GM18951 (cell line): ENCODE measurements around the gene H1-8.

Experiments
- POLR2A ChIP-seq: IDR thresholded peaks from 4 replicates; pipeline ENCODE4 v1.6.1; 2011; ENCODE audit warnings: mild to moderate bottlenecking; ENCODE audit not compliant: insufficient read length, insufficient read depth; ENCODE audit errors: extremely low read depth
- in situ Hi-C: fragments of 300-500 bp; cut with MboI; formaldehyde crosslinking; loops from one replicate; pipeline ENCODE4 v1.12.0; 2022; ENCODE audit warnings: low sequenced_read_pairs, mixed read lengths, inconsistent platforms; ENCODE audit not compliant: unreplicated experiment

H1-8 gene

GRCh38 chr3:129543156-129543790 lies at the start of gene H1-8:
Gene H1-8 (plus strand): TSS chr3:129543175. CDS start chr3:129543219, 44 bp downstream.
- TF ChIP-seq POLR2A: no peak
- in situ Hi-C loops: no loop called here

- in situ Hi-C loops: loop anchor here (25.0 kb wide), 2 partner anchors 344 to 444 kb away; no protein-coding TSS in a partner anchor
- TF ChIP-seq POLR2A: no peak
These were observed 49.8 kb upstream of the H1-8 start for GRCh38 chr3:129493206-129493605.

GRCh38 chr3:129494499-129494898 lies 48.5 kb upstream of the H1-8 start:
- in situ Hi-C loops: loop anchor here (25.0 kb wide), 2 partner anchors 343 to 443 kb away; no protein-coding TSS in a partner anchor

GRCh38 chr3:129495006-129495639 lies 47.9 kb upstream of the H1-8 start:
- in situ Hi-C loops: loop anchor here (25.0 kb wide), 2 partner anchors 342 to 442 kb away; no protein-coding TSS in a partner anchor

- in situ Hi-C loops: loop anchor here (25.0 kb wide), 2 partner anchors 339 to 439 kb away; no protein-coding TSS in a partner anchor
These were observed 45.1 kb upstream of the H1-8 start for GRCh38 chr3:129497876-129498275.

- in situ Hi-C loops: loop anchor here (25.0 kb wide), 2 partner anchors 338 to 438 kb away; no protein-coding TSS in a partner anchor
These were observed 44.1 kb upstream of the H1-8 start for GRCh38 chr3:129498603-129499488.

GRCh38 chr3:129499604-129500333 lies 43.2 kb upstream of the H1-8 start:
- in situ Hi-C loops: loop anchor here (25.0 kb wide), 2 partner anchors 338 to 438 kb away; no protein-coding TSS in a partner anchor

GRCh38 chr3:129500334-129500658 lies 42.7 kb upstream of the H1-8 start:
- in situ Hi-C loops: no loop called here
- TF ChIP-seq POLR2A: no peak

GRCh38 chr3:129501630-129502029 lies 41.3 kb upstream of the H1-8 start:
- TF ChIP-seq POLR2A: no peak
- in situ Hi-C loops: no loop called here

- no peak for TF ChIP-seq POLR2A
- in situ Hi-C loops: no loop called here
These were observed 40.1 kb upstream of the H1-8 start for GRCh38 chr3:129502641-129503408.

- TF ChIP-seq POLR2A: no peak
- in situ Hi-C loops: no loop called here
These were observed 39.3 kb upstream of the H1-8 start for GRCh38 chr3:129503471-129504291.
